D341Med (cell line): Measurements from ENCODE around the gene SPA17.
A peak's percentile ranks its signal among the peaks of the same experiment; 100 is the strongest.

Experiments used
- DNase-seq: peaks from one replicate; pipeline ENCODE4 v3.0.0; 2012; ENCODE audit warnings: low spot score

SPA17 gene

GRCh38 chr11:124724979-124725718 lies 51.4 kb downstream of the SPA17 start:
- peak; percentile 56 for DNase-seq

- no peak for DNase-seq
Measured at GRCh38 chr11:124725719-124726105, 52.0 kb downstream of the SPA17 start.

GRCh38 chr11:124727474-124727873 lies 53.8 kb downstream of the SPA17 start:
- DNase-seq = no peak

GRCh38 chr11:124728134-124728533 lies 54.4 kb downstream of the SPA17 start:
- DNase-seq = no peak

GRCh38 chr11:124729571-124729970 lies 55.9 kb downstream of the SPA17 start:
- DNase-seq = no peak

- DNase-seq = no peak
Measured at GRCh38 chr11:124732230-124732629, 58.5 kb downstream of the SPA17 start.

GRCh38 chr11:124736736-124737135 lies 63.0 kb downstream of the SPA17 start:
- no peak for DNase-seq

GRCh38 chr11:124737638-124738305 lies 64.1 kb downstream of the SPA17 start:
- no peak for DNase-seq

- DNase-seq = no peak
Measured at GRCh38 chr11:124738713-124739478, 65.2 kb downstream of the SPA17 start.

- DNase-seq = peak; percentile 97
Measured at GRCh38 chr11:124739479-124740276, 66.0 kb downstream of the SPA17 start, which contains the start of gene NRGN. NRGN (plus strand) TSS chr11:124739942; CDS start chr11:124740085, 143 bp downstream.

- peak; percentile 66 for DNase-seq
Measured at GRCh38 chr11:124740277-124740882, 66.7 kb downstream of the SPA17 start.

- no peak for DNase-seq
Measured at GRCh38 chr11:124742555-124742954, 68.9 kb downstream of the SPA17 start.

- no peak for DNase-seq
Measured at GRCh38 chr11:124743050-124743449, 69.3 kb downstream of the SPA17 start.

GRCh38 chr11:124745270-124745834 lies 71.6 kb downstream of the SPA17 start:
- no peak for DNase-seq

- peak; percentile 56 for DNase-seq
Measured at GRCh38 chr11:124745835-124746620, 72.3 kb downstream of the SPA17 start.

GRCh38 chr11:124746621-124747243 lies 73.0 kb downstream of the SPA17 start:
- DNase-seq = peak; percentile 79
